BJ (cell line): ENCODE data around the gene TGM1. TPM values are rescaled to one million over a fixed set of nuclear protein-coding genes. Genes with fewer than 3 reads are reported as not detected.
"Not testable (repeated sequence)": the region's sequence is repeated elsewhere in the genome, so short reads cannot be mapped to it uniquely, and the experiment has no call there.

Experiments used
- CTCF ChIA-PET: fragments of 350-600 bp; formaldehyde crosslinking; extraction: SDS; loops from one replicate; lab custom pipeline; 2021; ENCODE audit warnings: antibody characterized with exemption, inconsistent platforms; lab: Yijun Ruan, JAX
- POLR2A ChIA-PET: fragments of 300-600 bp; sonication (Branson Sonifier 250); formaldehyde crosslinking; extraction: SDS; loops from one replicate; lab custom pipeline; 2021; ENCODE audit warnings: antibody characterized with exemption; lab: Charles Lee
- DNase-seq: peaks from one replicate; pipeline ENCODE4 v3.0.0-alpha.2; 2011; ENCODE audit warnings: low read depth
- H3K27me3 ChIP-seq: 2 replicates; pipeline ENCODE4 v1.6.0; 2011; ENCODE audit warnings: low read length; ENCODE audit not compliant: control insufficient read depth, insufficient read depth
- H3K36me3 ChIP-seq: 2 replicates; pipeline ENCODE4 v1.5.1; 2011; ENCODE audit warnings: low read length; ENCODE audit not compliant: control insufficient read depth, insufficient read depth
- H3K4me3 ChIP-seq: 2 replicates; pipeline ENCODE4 v1.5.1; 2011; ENCODE audit warnings: low read depth, mild to moderate bottlenecking, control low read depth, low read length
- polyA plus RNA-seq: library from polyadenylated mRNA; depleted of rRNA; stranded (reverse); fragments of >200 nt; gene quantifications from 2 replicates; pipeline ENCODE4 v1.2.3, GENCODE V29; 2011
- TF ChIP-seq, protein P1 (sequence below): IDR thresholded peaks from 2 replicates; pipeline ENCODE4 v1.5.1; 2011; ENCODE audit warnings: low read depth, mild to moderate bottlenecking, control low read depth, inconsistent platforms, low read length, moderate library complexity; ENCODE audit not compliant: insufficient read depth

Gene TGM1
- polyA plus RNA-seq, 1 experiment, result 2.9 TPM

DNA sequence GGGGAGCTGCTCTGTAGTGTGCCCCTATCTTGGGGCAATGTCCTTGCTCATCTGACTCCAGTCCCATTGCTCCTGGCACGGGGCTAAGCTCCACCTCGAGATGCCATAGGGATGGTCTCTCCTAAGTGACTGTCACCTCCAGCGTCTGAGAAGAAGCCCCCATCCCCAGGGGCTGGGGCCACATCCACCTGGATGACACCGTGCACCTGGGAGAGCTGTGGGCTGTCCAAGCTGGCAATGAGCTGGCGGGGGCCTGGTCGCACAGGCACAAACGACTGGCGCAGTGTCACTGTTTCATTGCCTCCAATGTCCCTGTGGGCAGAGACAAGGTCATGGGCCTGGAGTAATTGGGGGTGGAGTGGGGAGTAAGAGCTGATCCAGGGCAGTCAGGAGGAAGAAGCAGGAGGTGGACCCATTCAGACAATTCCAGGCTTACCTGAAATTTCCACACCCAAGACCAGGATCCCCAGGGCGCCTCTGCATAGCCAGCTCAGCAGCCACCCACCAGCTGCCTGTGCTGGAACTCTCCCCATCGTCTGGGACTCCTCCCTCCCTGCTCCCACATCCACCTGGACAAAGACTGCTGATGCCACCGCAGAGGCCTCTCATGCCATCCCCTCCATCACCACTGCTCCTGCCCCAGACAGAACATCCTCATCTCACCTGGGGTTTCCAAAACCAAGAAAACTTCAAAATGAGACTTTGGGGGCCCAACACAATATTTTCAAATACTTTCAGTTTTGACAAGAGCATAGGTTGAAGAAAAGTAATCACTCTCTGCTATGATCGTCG lies 13.6 kb downstream of the TGM1 start:
- TF ChIP-seq, protein P1, sequence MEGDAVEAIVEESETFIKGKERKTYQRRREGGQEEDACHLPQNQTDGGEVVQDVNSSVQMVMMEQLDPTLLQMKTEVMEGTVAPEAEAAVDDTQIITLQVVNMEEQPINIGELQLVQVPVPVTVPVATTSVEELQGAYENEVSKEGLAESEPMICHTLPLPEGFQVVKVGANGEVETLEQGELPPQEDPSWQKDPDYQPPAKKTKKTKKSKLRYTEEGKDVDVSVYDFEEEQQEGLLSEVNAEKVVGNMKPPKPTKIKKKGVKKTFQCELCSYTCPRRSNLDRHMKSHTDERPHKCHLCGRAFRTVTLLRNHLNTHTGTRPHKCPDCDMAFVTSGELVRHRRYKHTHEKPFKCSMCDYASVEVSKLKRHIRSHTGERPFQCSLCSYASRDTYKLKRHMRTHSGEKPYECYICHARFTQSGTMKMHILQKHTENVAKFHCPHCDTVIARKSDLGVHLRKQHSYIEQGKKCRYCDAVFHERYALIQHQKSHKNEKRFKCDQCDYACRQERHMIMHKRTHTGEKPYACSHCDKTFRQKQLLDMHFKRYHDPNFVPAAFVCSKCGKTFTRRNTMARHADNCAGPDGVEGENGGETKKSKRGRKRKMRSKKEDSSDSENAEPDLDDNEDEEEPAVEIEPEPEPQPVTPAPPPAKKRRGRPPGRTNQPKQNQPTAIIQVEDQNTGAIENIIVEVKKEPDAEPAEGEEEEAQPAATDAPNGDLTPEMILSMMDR, result no peak
- no peak overlapping the region for H3K4me3 ChIP-seq
- no peaks in the 10 kb centered on the region for H3K36me3 ChIP-seq
- ChIA-PET POLR2A (no interaction called here), CTCF (interaction anchor here (1.2 to 11.1 kb wide), 2 partner anchors 21 to 49 kb away, joined by 3 to 205 read pairs; partner anchors contain the start of genes DHRS1 and NOP9)
- no peak for DNase-seq
- H3K27me3 ChIP-seq, result no peaks in the 10 kb centered on the region

DNA sequence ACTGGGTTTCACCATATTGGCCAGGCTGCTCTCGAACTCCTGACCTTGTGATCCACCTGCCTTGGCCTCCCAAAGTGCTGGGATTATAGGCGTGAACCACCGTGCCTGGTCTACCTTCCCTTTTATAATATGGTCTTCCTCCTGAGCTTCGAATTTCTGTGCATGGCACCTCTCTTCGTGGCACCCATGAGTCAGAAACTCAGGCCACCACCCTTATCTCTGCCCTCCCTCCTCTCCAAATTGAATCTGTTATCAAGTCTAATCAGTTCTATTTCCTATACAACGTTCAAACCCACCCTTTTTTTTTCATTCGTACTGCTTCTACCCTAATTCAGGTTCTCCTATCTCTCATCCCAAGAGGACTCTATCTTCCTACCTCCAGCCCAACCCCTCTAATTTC lies 15.6 kb downstream of the TGM1 start:
- POLR2A ChIA-PET, result no interaction called here
- CTCF ChIA-PET, result interaction anchor here (1.0 to 11.1 kb wide), 3 partner anchors 24 to 66 kb away, joined by 4 to 205 read pairs (median 9); partner anchors contain the start of genes DHRS1, NOP9 and RABGGTA
- DNase-seq, result no peak
- Histone ChIP-seq H3K4me3 (no peak overlapping the region), H3K27me3 (no peaks in the 10 kb centered on the region), H3K36me3 (no peaks in the 10 kb centered on the region; the same call in 1 of the 2 replicates)
- TF ChIP-seq, protein P1, result no peak

DNA sequence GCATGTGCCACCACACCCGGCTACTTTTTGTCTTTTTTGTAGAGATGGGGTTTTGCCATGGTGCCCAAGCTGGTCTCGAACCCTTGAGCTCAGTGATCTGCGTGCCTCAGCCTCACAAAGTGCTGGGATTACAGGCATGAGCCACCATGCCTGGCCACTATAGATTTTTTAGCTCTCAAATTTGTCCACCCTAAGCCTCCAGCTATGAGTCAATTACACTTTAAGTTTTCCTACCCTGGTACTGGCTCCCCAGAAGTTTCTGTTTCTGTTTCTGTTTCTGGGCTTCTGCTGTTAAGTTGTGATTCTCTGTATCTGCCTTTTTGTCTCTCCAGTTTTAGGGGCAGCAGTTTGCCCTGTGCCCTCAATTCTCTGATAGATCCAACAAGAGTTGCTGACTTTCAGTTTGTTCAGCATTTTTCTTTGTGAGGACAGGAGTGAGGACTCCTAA lies 16.2 kb downstream of the TGM1 start:
- Histone ChIP-seq H3K36me3 (no peaks in the 10 kb centered on the region; the same call in 1 of the 2 replicates), H3K4me3 (no peak overlapping the region), H3K27me3 (no peaks in the 10 kb centered on the region)
- POLR2A ChIA-PET, result no interaction called here
- CTCF ChIA-PET, result interaction anchor here (0.9 to 11.1 kb wide), 6 partner anchors 24 to 186 kb away, joined by 3 to 205 read pairs (median 5); partner anchors contain the start of genes DHRS1, NOP9 and RABGGTA
- DNase-seq, result no peak
- TF ChIP-seq, protein P1, result no peak

DNA sequence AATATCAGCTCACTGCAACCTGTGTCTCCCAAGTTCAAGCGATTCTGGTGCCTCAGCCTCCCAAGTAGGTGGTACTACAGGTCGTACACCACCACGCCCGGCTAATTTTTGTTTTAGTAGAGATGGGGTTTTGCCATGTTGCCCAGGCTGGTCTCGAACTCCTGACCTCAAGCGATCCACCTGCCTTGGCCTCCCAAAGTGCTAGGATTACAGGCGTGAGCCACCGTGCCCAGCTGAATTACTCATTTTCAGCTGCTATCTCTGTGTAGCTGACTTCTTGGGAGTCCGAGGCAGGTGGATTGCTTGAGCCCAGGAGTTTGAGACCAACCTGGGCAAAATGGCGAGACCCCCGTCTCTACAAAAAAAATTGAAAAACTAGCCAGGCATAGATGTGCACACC lies 17.6 kb downstream of the TGM1 start:
- CTCF ChIA-PET, result interaction anchor here (0.7 to 11.1 kb wide), 5 partner anchors 8 to 65 kb away, joined by 3 to 205 read pairs (median 4); partner anchors contain the start of genes DHRS1, LTB4R2, NOP9 and RABGGTA
- H3K4me3 ChIP-seq, DNase-seq, H3K27me3 ChIP-seq, H3K36me3 ChIP-seq, POLR2A ChIA-PET: not testable (repeated sequence)

DNA sequence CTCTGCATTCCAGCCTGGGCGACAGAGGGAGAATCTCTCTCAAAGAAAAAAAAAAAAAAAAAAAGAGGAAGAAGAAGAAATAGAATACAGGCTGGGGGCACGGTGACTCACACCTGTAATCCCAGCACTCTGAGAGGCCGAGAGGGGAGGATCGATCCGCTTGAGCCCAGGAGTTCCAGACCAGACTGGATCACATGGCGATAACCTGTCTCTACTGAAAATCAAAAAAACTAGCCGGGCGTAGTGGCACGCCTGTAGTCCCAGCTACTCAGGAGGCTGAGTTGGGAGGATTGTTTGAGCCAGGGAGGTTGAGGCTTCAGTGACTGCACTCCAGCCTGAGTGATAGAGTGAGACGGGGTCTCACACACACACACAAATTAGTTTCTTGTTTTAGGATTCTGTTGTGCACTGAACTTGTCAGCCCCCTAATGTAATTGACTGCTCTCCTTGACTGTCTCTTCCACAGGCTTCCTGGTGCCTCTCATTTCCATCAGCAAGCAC lies 19.6 kb downstream of the TGM1 start:
- DNase-seq, result no peak
- no peaks in the 10 kb centered on the region for H3K27me3 ChIP-seq
- TF ChIP-seq, protein P1, result no peak
- ChIA-PET POLR2A (interaction anchor here (0.6 kb wide), 1 partner anchor 28 kb away, joined by 3 read pairs; the partner anchor contains the start of gene MDP1), CTCF (interaction anchor here (0.7 to 11.1 kb wide), 29 partner anchors 8 to 193 kb away, joined by 3 to 205 read pairs (median 7); partner anchors contain the start of genes CIDEB, DHRS1, IRF9 and LTB4R)
- H3K36me3 ChIP-seq, result peaks cover 18% of the 10 kb centered on the region
- peak overlapping the region; percentile 64 for H3K4me3 ChIP-seq
